HG03159 (cell line): ENCODE results near the gene ARRB1.

Experiments used
- ATAC-seq: cut with Tn5 transposase; IDR thresholded peaks from one replicate; pipeline ENCODE4 v1.9.1; 2021; ENCODE audit warnings: mild to moderate bottlenecking, moderate library complexity; ENCODE audit not compliant: unreplicated experiment

Gene ARRB1

DNA sequence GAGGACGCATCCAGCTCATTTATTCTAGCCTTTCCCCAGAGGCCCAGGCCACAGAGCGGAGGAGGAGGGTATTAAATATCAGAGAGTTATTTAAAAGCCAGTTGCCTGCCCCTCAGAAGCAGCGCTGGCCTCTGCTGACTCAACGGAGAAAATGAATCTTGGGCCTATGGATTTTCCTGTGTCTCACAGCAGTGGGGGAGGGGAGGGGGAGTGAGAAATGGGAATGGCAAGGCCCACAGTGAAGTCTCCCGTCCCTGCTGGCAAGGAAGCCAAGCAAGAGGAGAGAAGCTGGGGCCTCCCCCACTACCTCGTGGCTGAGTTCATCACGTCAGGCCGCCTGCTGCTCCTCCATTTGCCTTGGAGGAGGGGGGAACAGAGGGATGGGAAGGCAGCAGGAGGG lies 115.4 kb downstream of the ARRB1 start:
- no peak for ATAC-seq

DNA sequence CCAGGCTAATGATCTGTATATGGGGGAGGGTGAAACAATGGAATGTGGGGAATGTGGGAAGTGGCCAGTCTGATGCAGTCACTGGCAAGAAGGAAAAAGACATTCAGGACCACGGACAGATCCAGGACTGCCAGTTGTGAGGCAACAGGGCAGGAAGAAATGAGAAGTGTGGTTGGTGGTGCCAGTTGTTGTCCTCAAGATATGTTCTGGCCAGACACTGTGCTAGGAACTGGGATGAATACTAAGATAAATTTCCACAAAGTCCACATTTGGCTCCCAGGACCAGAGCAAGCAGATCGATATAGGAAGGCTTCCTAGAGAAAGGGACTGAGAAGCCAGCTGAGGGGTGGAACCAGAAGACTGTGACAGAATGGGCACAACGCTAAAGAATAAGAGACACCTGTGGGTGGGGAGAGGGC lies 117.7 kb downstream of the ARRB1 start:
- no peak for ATAC-seq

DNA sequence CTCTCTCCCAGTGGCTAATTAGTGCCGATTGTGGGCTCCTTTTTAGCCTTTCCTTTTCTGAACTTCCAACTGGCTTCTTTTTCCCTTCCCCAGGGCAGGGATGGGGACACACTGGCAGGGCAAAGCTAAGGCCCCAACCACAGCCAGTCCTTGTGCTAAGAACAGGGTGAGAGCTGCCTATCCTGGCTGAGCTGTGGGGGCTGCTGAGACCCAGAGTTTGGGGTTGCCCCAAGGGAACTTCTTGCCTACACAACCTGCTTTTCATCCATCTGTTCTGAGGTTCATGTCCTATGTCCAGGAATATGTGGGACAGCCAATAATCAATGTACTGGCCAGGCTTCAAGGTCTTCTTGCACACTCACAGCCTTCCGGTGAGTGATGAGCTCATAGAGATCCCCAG lies 120.8 kb downstream of the ARRB1 start:
- no peak for ATAC-seq

DNA sequence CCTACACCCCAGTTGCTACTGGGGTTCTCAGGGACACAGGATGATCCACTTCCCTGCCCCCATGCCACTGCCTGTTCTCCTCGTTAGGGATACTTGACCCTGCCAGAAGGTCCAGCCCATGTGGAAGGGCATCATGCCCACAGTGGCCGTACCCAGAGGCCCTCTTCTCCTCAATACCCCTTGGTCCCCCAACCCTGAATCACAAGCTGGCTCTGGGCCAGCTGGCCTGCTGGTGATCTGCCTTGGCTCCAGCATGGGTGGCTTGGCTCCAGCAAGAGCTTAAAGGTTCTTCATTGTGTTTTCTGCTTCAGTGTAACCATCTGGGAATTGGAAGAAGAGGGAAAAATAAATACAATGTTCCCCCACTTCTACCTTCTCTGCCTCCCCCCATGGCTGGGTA lies 122.0 kb downstream of the ARRB1 start:
- no peak for ATAC-seq

DNA sequence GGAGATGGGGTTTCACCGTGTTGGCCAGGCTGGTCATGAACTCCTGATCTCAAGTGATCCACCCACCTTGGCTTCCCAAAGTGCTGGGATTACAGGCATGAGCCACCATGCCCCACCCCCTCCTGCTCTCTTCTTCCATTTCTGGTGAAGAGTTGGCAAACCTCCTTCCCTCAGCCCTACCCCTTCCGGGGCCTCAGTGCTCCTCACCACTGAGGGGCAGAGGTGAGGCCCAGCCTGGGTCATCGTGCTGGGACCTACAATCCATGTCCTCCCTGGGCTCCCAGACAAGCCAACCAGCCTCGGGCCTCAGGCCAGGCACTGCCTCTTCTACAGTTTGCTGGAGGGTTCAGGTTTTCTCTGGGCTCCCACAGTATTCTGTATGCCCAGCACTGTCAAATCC lies 125.7 kb downstream of the ARRB1 start:
- ATAC-seq, result no peak

DNA sequence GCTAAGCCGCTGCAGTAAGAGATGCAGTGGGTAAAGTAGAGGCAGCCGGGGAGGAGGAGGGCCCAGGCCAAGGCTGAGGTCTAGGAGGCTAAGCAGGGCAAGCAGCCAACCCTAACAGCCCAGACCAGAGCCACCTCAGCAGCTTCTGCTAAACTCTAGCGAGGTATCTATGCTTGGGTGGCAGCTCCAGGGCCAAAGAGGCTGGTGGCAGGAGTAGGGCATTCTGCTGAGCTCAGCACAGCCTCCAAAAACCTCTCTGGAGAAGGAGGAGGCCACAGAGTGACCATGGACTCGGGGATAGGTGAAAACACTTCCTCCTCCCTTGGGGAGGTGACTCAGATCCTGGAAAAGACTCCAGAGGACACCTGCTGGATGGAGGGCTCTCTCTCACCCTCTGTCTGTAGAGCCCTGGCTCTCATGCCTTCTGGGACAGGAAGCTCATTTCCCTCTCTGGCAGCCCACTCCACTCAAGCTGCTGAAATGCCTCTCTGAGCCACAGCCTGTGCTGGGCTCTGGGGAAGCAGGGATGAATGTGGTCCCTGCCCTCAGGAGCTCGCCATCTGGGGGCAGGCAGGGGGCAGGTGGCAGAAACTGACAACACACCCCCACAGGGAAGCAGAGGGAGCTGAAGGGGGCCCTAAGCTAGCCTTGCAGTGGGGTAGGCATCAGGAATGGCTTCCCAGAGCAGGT lies 127.4 kb downstream of the ARRB1 start:
- ATAC-seq, result no peak

DNA sequence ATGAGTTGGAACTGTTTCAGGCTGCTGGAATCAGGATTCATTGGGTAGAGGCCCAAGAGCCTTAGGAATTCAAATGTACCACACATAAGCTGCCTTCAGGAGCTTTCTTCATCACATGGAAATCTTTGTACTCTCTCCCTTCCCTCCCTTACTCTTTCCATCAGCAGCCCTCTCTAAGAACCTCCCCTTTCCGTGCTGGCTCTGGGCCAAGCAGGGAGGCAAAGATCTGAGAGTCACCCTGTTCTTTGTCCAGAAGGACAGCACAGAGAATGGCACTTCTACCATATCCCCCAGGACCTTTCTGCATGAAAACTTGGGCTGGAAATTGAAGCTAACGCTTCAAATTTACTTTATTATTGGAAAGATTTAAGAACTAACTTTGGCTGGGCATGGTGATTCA lies 131.6 kb downstream of the ARRB1 start:
- no peak for ATAC-seq

DNA sequence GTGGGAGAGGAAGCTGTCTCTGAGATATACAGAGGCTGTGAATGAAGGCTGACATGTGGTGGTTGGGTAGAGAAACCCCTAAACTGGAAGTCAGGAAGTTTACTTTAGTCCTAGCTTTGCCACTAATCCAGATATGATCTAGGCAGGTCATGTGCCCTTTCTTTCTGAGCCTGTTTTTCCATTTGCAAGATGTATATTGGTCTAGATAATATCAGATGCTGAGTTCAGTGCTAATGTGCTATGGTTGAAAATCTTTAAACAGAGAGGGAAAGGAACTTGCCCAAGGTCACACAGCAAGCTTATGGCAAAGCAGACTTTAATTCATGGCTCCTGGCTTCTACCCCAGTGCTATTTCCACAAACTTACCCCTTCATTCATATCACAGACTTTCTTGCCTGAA lies 136.6 kb downstream of the ARRB1 start:
- ATAC-seq, result no peak

DNA sequence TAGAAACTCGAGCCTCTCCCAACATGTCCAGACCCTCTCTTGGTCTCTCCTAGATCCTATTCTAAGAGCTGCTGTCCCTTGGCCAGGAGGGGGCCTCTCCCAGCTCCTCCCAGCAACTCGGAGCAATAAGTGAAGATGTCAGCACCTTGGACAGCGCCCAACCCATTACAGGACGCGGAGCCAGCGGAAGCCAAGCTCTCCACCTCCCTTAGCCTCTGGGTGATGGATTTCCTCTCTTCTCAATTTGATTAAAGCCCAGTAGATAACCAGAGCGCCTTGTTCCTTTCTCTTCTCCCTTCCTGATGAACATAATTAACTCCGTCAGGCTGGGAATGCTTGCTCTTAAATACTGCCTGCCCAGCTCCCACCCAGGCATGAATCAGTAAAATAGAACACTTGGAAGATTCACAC lies 137.0 kb downstream of the ARRB1 start:
- ATAC-seq, result no peak
